Endothelial cell of umbilical vein (primary cell): ENCODE data around the gene PSAPL1. TPM values are rescaled to one million over a fixed set of nuclear protein-coding genes. Genes with fewer than 3 reads are reported as not detected.

Experiments
- BruUV-seq: library from RNA; stranded (reverse); fragments of 400-500 nt; replicated peaks from 2 replicates; lab custom pipeline; 2021; lab: Mats Ljungman, UMichigan
- CTCF ChIA-PET: fragments of 300-600, 350-600 bp; sonication (Branson Sonifier 250); formaldehyde crosslinking; loops from one replicate; lab custom pipeline; 2021; ENCODE audit warnings: antibody characterized with exemption, inconsistent platforms; lab: Charles Lee
- POLR2A ChIA-PET: fragments of 300-600, 350-600 bp; sonication (Branson Sonifier 250); formaldehyde crosslinking; loops from one replicate; lab custom pipeline; 2021; ENCODE audit warnings: antibody characterized with exemption, inconsistent platforms; lab: Charles Lee
- DNase-seq: peaks from one replicate; pipeline ENCODE4 v3.0.0-alpha.2; 2011; ENCODE audit warnings: low read depth, low spot score
- FAIRE-seq: peaks from 2 replicates; lab custom pipeline; 2011; peaks lifted over from hg19 to GRCh38; lab: Jason Lieb, UNC
- H2AFZ ChIP-seq: 2 replicates; pipeline ENCODE4 v1.6.0; 2012; ENCODE audit warnings: low read depth, low read length, control low read depth, inconsistent platforms
- H3K27ac ChIP-seq: 2 replicates; pipeline ENCODE4 v1.5.1; 2011; ENCODE audit warnings: low read depth, mild to moderate bottlenecking, control low read depth, low read length, moderate library complexity; ENCODE audit not compliant: insufficient read depth
- H3K27me3 ChIP-seq, 2 experiments: 2 replicates each; pipeline versions ENCODE4 v1.6.0 to v1.6.1; 2011; ENCODE audit warnings: low read length in 2 of 2, mixed read lengths in 1 of 2; ENCODE audit not compliant: control insufficient read depth in 2 of 2, insufficient read depth in 2 of 2
- H3K36me3 ChIP-seq, 2 experiments: 2 replicates in 1 of 2; 3 replicates in 1 of 2; pipeline ENCODE4 v1.5.1; 2011; ENCODE audit warnings: low read length in 2 of 2, mild to moderate bottlenecking in 1 of 2, moderate library complexity in 1 of 2; ENCODE audit not compliant: control insufficient read depth in 2 of 2, insufficient read depth in 2 of 2; ENCODE audit errors: extremely low read depth in 1 of 2
- H3K4me1 ChIP-seq: 3 replicates; pipeline ENCODE4 v1.5.1; 2011; ENCODE audit warnings: mild to moderate bottlenecking, low read length; ENCODE audit not compliant: control insufficient read depth, insufficient read depth; ENCODE audit errors: extremely low read depth
- H3K4me2 ChIP-seq: 2 replicates; pipeline ENCODE4 v1.6.1; 2011; ENCODE audit warnings: low read length, control low read depth, mixed read lengths; ENCODE audit not compliant: insufficient read depth
- H3K4me3 ChIP-seq, 3 experiments: fragments of 200-600 bp in 1 of 3; sonication (generic), shearing (Covaris generic) in 1 of 3; replicated peaks in 1 of 3; 2 replicates each; pipeline ENCODE4 v1.5.1; 2011 to 2016; ENCODE audit warnings: control low read depth in 3 of 3, low read length in 3 of 3, mild to moderate bottlenecking in 2 of 3, inconsistent platforms in 1 of 3, low read depth in 1 of 3, moderate library complexity in 1 of 3; ENCODE audit not compliant: insufficient read depth in 1 of 3
- H3K79me2 ChIP-seq: 2 replicates; pipeline ENCODE4 v1.6.0; 2012; ENCODE audit warnings: low read length, inconsistent platforms; ENCODE audit not compliant: control insufficient read depth, insufficient read depth
- H3K9ac ChIP-seq: replicated peaks from 2 replicates; pipeline ENCODE3; 2011; ENCODE audit warnings: low read length, control low read depth; ENCODE audit not compliant: insufficient read depth; ENCODE audit errors: extremely low read depth
- H3K9me1 ChIP-seq: replicated peaks from 3 replicates; pipeline ENCODE4 v1.6.0; 2011; ENCODE audit warnings: mild to moderate bottlenecking, low read length; ENCODE audit not compliant: control insufficient read depth, insufficient read depth; ENCODE audit errors: extremely low read depth
- H3K9me3 ChIP-seq: replicated peaks from 2 replicates; pipeline ENCODE4 v1.5.1; 2012; ENCODE audit warnings: low read length, inconsistent platforms; ENCODE audit not compliant: control insufficient read depth, insufficient read depth
- H4K20me1 ChIP-seq: replicated peaks from 2 replicates; pipeline ENCODE3; 2011; ENCODE audit warnings: mild to moderate bottlenecking, low read length; ENCODE audit not compliant: control insufficient read depth, insufficient read depth; ENCODE audit errors: extremely low read depth
- CTCF ChIP-seq, 2 donors: IDR thresholded peaks; 1 replicate in 1 of 2; 2 replicates in 1 of 2; pipeline ENCODE4 v1.5.1; 2011; ENCODE audit warnings: low read length in 2 of 2, mild to moderate bottlenecking in 2 of 2, moderate library complexity in 2 of 2, control low read depth in 1 of 2, inconsistent platforms in 1 of 2, low read depth in 1 of 2; ENCODE audit not compliant: insufficient read depth in 1 of 2; ENCODE audit errors: extremely low read depth in 1 of 2
- EZH2 ChIP-seq: IDR thresholded peaks from 2 replicates; pipeline ENCODE4 v1.6.1; 2012; ENCODE audit warnings: borderline replicate concordance, low read depth, mild to moderate bottlenecking, moderate library complexity, low read length, inconsistent platforms; ENCODE audit not compliant: severe bottlenecking
- FOS ChIP-seq: IDR thresholded peaks from 2 replicates; pipeline ENCODE4 v1.6.1; 2011; ENCODE audit warnings: mild to moderate bottlenecking, low read length, moderate library complexity, borderline replicate concordance; ENCODE audit not compliant: insufficient read depth
- GATA2 ChIP-seq: IDR thresholded peaks from 2 replicates; pipeline ENCODE4 v1.7.0; 2011; ENCODE audit warnings: low read depth, mild to moderate bottlenecking, moderate library complexity, mixed read lengths, low read length; ENCODE audit not compliant: insufficient read length, insufficient read depth
- JUN ChIP-seq: IDR thresholded peaks from 2 replicates; pipeline ENCODE4 v1.6.1; 2011; ENCODE audit warnings: borderline replicate concordance, low read depth; ENCODE audit not compliant: insufficient read length, insufficient read depth
- MAX ChIP-seq: IDR thresholded peaks from 2 replicates; pipeline ENCODE4 v1.6.1; 2011; ENCODE audit not compliant: insufficient read depth, insufficient read length
- MYC ChIP-seq: IDR thresholded peaks from one replicate; pipeline ENCODE4 v1.6.1; 2011; ENCODE audit warnings: mild to moderate bottlenecking, low read depth, low read length
- POLR2A ChIP-seq: IDR thresholded peaks from 2 replicates; pipeline ENCODE4 v1.6.1; 2012; ENCODE audit warnings: low read depth, mild to moderate bottlenecking, control low read depth, low read length
- POLR2AphosphoS5 ChIP-seq: IDR thresholded peaks from 2 replicates; pipeline ENCODE4 v1.6.1; 2012; ENCODE audit warnings: low read depth, mild to moderate bottlenecking, control low read depth, low read length, moderate library complexity; ENCODE audit not compliant: insufficient read depth
- dilution Hi-C: fragments of 300-500 bp; cut with MboI; formaldehyde crosslinking; loops from one replicate; pipeline ENCODE4 v1.15.0; 2019; ENCODE audit warnings: low sequenced_read_pairs; ENCODE audit not compliant: extremely low pct_ligation_motif_present
- intact Hi-C: fragments of 100-400 bp; cut with micrococcal nuclease; formaldehyde crosslinking; loops from one replicate; pipeline ENCODE4 v1.10.0; 2022
- polyA plus RNA-seq, 4 experiments: library from polyadenylated mRNA; depleted of rRNA in 3 of 4; stranded (reverse) in 3 of 4; unstranded in 1 of 4; fragments of >200 nt; gene quantifications; 2 replicates each; pipeline versions ENCODE4 v1.2.1 to v1.2.3, GENCODE V29; 2011 to 2012; ENCODE audit warnings: missing spikeins in 1 of 4
- total RNA-seq: library from RNA; stranded (reverse); gene quantifications from 2 replicates; pipeline ENCODE4 v1.2.3, GENCODE V29; 2021

Gene PSAPL1
- total and polyA plus RNA-seq, 2 donors (not counting 3 experiments of a cell fraction or from before 2014, with no cell fraction given) = not detected

- TF ChIP-seq EZH2 = no peak
- TF ChIP-seq GATA2 = no peak
- no peak for TF ChIP-seq POLR2A
- no peak for TF ChIP-seq JUN
- TF ChIP-seq POLR2AphosphoS5 = no peak
- TF ChIP-seq CTCF (IDR thresholded peaks at IDR 0.05; ENCODE audit: extremely low read depth in 1 of 2, insufficient read depth in 1 of 2, low read depth in 1 of 2, low read length in 2 of 2) = no peak
- no peak for TF ChIP-seq FOS
- TF ChIP-seq MYC = no peak
- TF ChIP-seq MAX = no peak
- H3K9me1 ChIP-seq = no peaks in the 10 kb centered on the region
- H3K79me2 ChIP-seq = no peaks in the 10 kb centered on the region
- DNase-seq (no peak), FAIRE-seq (no peak)
- no TSS peak for BruUV-seq
- H2AFZ ChIP-seq = no peak overlapping the region
- H3K27me3 ChIP-seq = no peaks in the 10 kb centered on the region
- ChIA-PET POLR2A (no interaction called here), CTCF (no interaction called here)
- H3K9me3 ChIP-seq = no peaks in the 10 kb centered on the region
- H3K9ac ChIP-seq = no peak overlapping the region
- H3K4me3 ChIP-seq = no peak overlapping the region
- no peaks in the 10 kb centered on the region for H3K4me1 ChIP-seq
- H3K4me2 ChIP-seq = no peak overlapping the region
- intact Hi-C loops (no loop called here), dilution Hi-C loops (no loop called here)
- no peaks in the 10 kb centered on the region for H4K20me1 ChIP-seq
- no peak overlapping the region for H3K27ac ChIP-seq
- H3K36me3 ChIP-seq = no peaks in the 10 kb centered on the region
Observed at GRCh38 chr4:7429069-7429416, 5.7 kb downstream of the PSAPL1 start.
